NOMO-1 treated with dmso at 0.1 percent for 144 hours (cell line): Measurements from ENCODE around the gene OR4D2.

ENCODE experiments used
- DNase-seq: peaks from one replicate; lab custom pipeline; 2025; ENCODE audit not compliant: unreplicated experiment; lab: John Stamatoyannopoulos, UW

OR4D2 gene

GRCh38 chr17:58207451-58207850, 40.7 kb downstream of the OR4D2 start:
- DNase-seq, result no peak

- DNase-seq, result no peak
Observed at GRCh38 chr17:58208344-58208743, 41.6 kb downstream of the OR4D2 start.

- DNase-seq, result no peak
Observed at GRCh38 chr17:58210922-58211321, 44.1 kb downstream of the OR4D2 start.

GRCh38 chr17:58215685-58216084, 48.9 kb downstream of the OR4D2 start:
- no peak for DNase-seq

- no peak for DNase-seq
Observed at GRCh38 chr17:58217766-58218165, 51.0 kb downstream of the OR4D2 start.

GRCh38 chr17:58219007-58219788, 52.4 kb downstream of the OR4D2 start, which contains the start of gene MKS1:
TSS of gene MKS1 (minus strand) at chr17:58219255. CDS start at chr17:58219230, 25 bp downstream.
- DNase-seq, result peak; percentile 92

- DNase-seq, result no peak
Observed at GRCh38 chr17:58219789-58220183, 53.0 kb downstream of the OR4D2 start.
